Measurements from ENCODE around the gene HAUS8.

- TF ChIP-seq BHLHE40 (IDR thresholded peaks at IDR 0.05; ENCODE audit: borderline replicate concordance) (no peak), NFRKB (IDR thresholded peaks at IDR 0.05) (no peak), FOXA1 (IDR thresholded peaks at IDR 0.05) (no peak), SP1 (IDR thresholded peaks at IDR 0.05) (no peak), ZNF384 (IDR thresholded peaks at IDR 0.05) (no peak), FOXM1 (IDR thresholded peaks at IDR 0.05; ENCODE audit: borderline replicate concordance) (no peak), HDGF (IDR thresholded peaks at IDR 0.05; ENCODE audit: borderline replicate concordance) (no peak), SUZ12 (IDR thresholded peaks at IDR 0.05) (no peak), FOXK2 (IDR thresholded peaks at IDR 0.05) (no peak)
These were observed 38.1 kb downstream of the HAUS8 start for GRCh38 chr19:17037184-17037583.

Data from HEK293T (cell line).